ENCODE measurements around the gene CCDC70.

DNA sequence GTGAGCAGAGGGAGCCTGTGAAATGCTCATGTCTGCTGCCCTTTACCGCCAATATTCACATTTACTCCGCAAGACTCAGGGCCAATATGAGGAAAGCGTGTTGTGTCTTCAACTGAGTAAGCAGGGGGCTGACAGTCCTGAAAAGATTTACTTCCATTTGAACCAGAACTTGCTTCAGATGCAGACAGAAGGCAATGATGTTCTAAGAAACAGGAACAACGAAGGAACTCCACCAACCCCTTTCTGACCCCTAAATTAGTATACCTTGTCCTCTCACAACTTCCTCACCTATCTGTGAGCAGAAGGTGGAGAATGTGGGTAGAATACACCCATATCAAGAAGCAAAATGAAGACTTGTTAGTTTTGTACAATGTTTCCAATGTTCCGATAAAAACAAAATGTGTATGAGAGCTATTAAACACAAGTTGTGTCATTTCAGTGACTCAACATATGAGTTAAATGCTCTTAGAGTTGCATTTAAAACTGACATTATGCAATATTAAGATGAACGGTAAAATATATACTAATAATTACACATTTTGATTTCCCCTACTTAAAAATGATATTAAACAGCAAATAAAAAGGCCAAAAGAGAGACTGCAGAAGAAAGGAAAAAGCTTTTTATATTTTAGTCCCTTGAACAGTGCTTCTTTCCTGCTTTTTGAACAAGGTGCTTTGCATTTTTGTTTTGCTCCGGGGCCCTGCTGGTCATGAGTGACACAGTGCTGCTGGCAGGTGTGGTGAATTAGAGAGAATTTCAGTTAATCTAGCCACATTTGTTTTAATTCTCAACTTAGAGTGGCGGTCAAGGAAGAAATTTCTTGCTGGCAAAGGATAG, 32.8 kb upstream of the CCDC70 start:
- TF ChIP-seq RAD21 (conservative IDR thresholded peaks at IDR 0.05) = no peak
- TF ChIP-seq, protein P1, sequence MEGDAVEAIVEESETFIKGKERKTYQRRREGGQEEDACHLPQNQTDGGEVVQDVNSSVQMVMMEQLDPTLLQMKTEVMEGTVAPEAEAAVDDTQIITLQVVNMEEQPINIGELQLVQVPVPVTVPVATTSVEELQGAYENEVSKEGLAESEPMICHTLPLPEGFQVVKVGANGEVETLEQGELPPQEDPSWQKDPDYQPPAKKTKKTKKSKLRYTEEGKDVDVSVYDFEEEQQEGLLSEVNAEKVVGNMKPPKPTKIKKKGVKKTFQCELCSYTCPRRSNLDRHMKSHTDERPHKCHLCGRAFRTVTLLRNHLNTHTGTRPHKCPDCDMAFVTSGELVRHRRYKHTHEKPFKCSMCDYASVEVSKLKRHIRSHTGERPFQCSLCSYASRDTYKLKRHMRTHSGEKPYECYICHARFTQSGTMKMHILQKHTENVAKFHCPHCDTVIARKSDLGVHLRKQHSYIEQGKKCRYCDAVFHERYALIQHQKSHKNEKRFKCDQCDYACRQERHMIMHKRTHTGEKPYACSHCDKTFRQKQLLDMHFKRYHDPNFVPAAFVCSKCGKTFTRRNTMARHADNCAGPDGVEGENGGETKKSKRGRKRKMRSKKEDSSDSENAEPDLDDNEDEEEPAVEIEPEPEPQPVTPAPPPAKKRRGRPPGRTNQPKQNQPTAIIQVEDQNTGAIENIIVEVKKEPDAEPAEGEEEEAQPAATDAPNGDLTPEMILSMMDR (IDR thresholded peaks at IDR 0.05; ENCODE audit: poor library complexity, severe bottlenecking) = no peak

Data from neural cell (in vitro differentiated cells).